HCT116 (cell line): ENCODE results near the gene STRADA. TPM values are rescaled to one million over a fixed set of nuclear protein-coding genes. Genes with fewer than 3 reads are reported as not detected.

Experiments
- ATAC-seq: fragments of 200-7000 bp; cut with Tn5 transposase; 2 replicates; pipeline ENCODE4 v1.9.1; 2020; ENCODE audit warnings: mild to moderate bottlenecking, moderate library complexity
- BruUV-seq: library from RNA; stranded (reverse); fragments of 400-500 nt; replicated peaks from 2 replicates; lab custom pipeline; 2021; lab: Mats Ljungman, UMichigan
- CTCF ChIA-PET: fragments of 300-600 bp; sonication (Branson Sonifier 250); formaldehyde crosslinking; loops from one replicate; lab custom pipeline; 2021; ENCODE audit warnings: antibody characterized with exemption; lab: Charles Lee
- POLR2A ChIA-PET: fragments of 300-600, 350-600 bp; sonication (Branson Sonifier 250); formaldehyde crosslinking; loops from one replicate; lab custom pipeline; 2021; ENCODE audit warnings: antibody characterized with exemption; lab: Charles Lee
- RAD21 ChIA-PET, 2 experiments: fragments of 300-600 bp; sonication (Branson Sonifier 250); formaldehyde crosslinking; loops; one replicate each; lab custom pipeline; 2023; ENCODE audit warnings: low total read pairs in 2 of 2; ENCODE audit not compliant: uncharacterized antibody in 2 of 2, unreplicated experiment in 2 of 2, low non-redundant PET in 1 of 2; lab: Charles Lee
- DNase-seq: peaks from one replicate; pipeline ENCODE4 v3.0.0-alpha.2; 2010; ENCODE audit warnings: low read depth, low spot score
- H2AFZ ChIP-seq: fragments of 200-600 bp; shearing (Covaris generic), sonication (generic); 2 replicates; pipeline ENCODE4 v1.6.1; 2017; ENCODE audit warnings: low read depth, mixed run types, mixed read lengths, antibody characterized with exemption, low read length; ENCODE audit not compliant: poor library complexity, severe bottlenecking
- H3K27ac ChIP-seq: 2 replicates; pipeline ENCODE4 v1.5.1; 2012; ENCODE audit warnings: low read depth, low read length
- H3K27me3 ChIP-seq: fragments of 200-600 bp; sonication (generic); 2 replicates; pipeline ENCODE4 v1.6.1; 2016; ENCODE audit warnings: mixed run types, low read length, mixed read lengths; ENCODE audit not compliant: insufficient read depth
- H3K36me3 ChIP-seq, 2 experiments: fragments of 200-500 bp in 1 of 2; fragments of 200-600 bp in 1 of 2; sonication (Bioruptor generic) in 1 of 2; sonication (generic) in 1 of 2; 2 replicates each; pipeline versions ENCODE4 v1.5.1 to v1.6.1; 2014 to 2016; ENCODE audit warnings: low read length in 2 of 2, inconsistent platforms in 1 of 2, mixed read lengths in 1 of 2, mixed run types in 1 of 2; ENCODE audit not compliant: insufficient read depth in 2 of 2, control insufficient read depth in 1 of 2
- H3K4me1 ChIP-seq, 2 experiments: fragments of 200-600 bp in 1 of 2; sonication (generic) in 1 of 2; 2 replicates each; pipeline versions ENCODE4 v1.5.1 to v1.6.1; 2012 to 2017; ENCODE audit warnings: low read length in 2 of 2, inconsistent platforms in 1 of 2, mild to moderate bottlenecking in 1 of 2, mixed read lengths in 1 of 2, mixed run types in 1 of 2, moderate library complexity in 1 of 2; ENCODE audit not compliant: insufficient read depth in 2 of 2, control insufficient read depth in 1 of 2
- H3K4me2 ChIP-seq: fragments of 200-600 bp; sonication (generic); 2 replicates; pipeline ENCODE4 v1.6.1; 2017; ENCODE audit warnings: mixed run types, low read length, mixed read lengths
- H3K4me3 ChIP-seq, 2 experiments: fragments of 200-600 bp in 1 of 2; sonication (generic) in 1 of 2; replicated peaks in 1 of 2; 2 replicates each; pipeline ENCODE4 v1.5.1; 2011 to 2016; ENCODE audit warnings: low read length in 2 of 2, control low read depth in 1 of 2, low read depth in 1 of 2, mild to moderate bottlenecking in 1 of 2, mixed read lengths in 1 of 2, mixed run types in 1 of 2
- H3K79me2 ChIP-seq: fragments of 200-600 bp; sonication (generic); 2 replicates; pipeline ENCODE4 v1.6.1; 2017; ENCODE audit warnings: mild to moderate bottlenecking, mixed run types, low read length, moderate library complexity, mixed read lengths; ENCODE audit not compliant: insufficient read depth
- H3K9ac ChIP-seq: fragments of 200-600 bp; sonication (generic); 2 replicates; pipeline ENCODE4 v1.6.1; 2016; ENCODE audit warnings: low read length, mixed read lengths
- H3K9me2 ChIP-seq: fragments of 200-600 bp; sonication (generic), shearing (Covaris generic); 2 replicates; pipeline ENCODE4 v1.6.1; 2017; ENCODE audit warnings: mixed run types, mild to moderate bottlenecking, moderate library complexity; ENCODE audit not compliant: insufficient read depth
- H3K9me3 ChIP-seq, 2 experiments: fragments of 200-500 bp in 1 of 2; fragments of 200-600 bp in 1 of 2; sonication (Bioruptor generic) in 1 of 2; sonication (generic) in 1 of 2; 2 replicates each; pipeline ENCODE4 v1.6.1; 2014 to 2017; ENCODE audit warnings: low read length in 2 of 2, mixed read lengths in 2 of 2, inconsistent platforms in 1 of 2, low read depth in 1 of 2, mild to moderate bottlenecking in 1 of 2, mixed run types in 1 of 2, moderate library complexity in 1 of 2; ENCODE audit not compliant: control insufficient read depth in 1 of 2, insufficient read depth in 1 of 2
- H4K20me1 ChIP-seq: fragments of 200-600 bp; sonication (generic), shearing (Covaris generic); 2 replicates; pipeline ENCODE4 v1.6.1; 2017; ENCODE audit warnings: mixed run types, mild to moderate bottlenecking, moderate library complexity; ENCODE audit not compliant: insufficient read depth
- CBX3 ChIP-seq: IDR thresholded peaks from 2 replicates; pipeline ENCODE4 v1.6.1; 2012; ENCODE audit warnings: low read depth
- EGR1 ChIP-seq: IDR thresholded peaks from 2 replicates; pipeline ENCODE4 v1.6.1; 2012; ENCODE audit warnings: low read depth
- ELF1 ChIP-seq: IDR thresholded peaks from 2 replicates; pipeline ENCODE4 v1.6.1; 2012; ENCODE audit warnings: low read depth, borderline replicate concordance
- EZH2 ChIP-seq: fragments of 200-600 bp; sonication (generic); IDR thresholded peaks from 2 replicates; pipeline ENCODE4 v1.6.1; 2017; ENCODE audit warnings: antibody characterized with exemption, mixed run types
- EZH2phosphoT487 ChIP-seq: fragments of 200-600 bp; IDR thresholded peaks from 2 replicates; pipeline ENCODE4 v1.6.1; 2018; ENCODE audit warnings: antibody characterized with exemption, borderline replicate concordance
- FOSL1 ChIP-seq: IDR thresholded peaks from 2 replicates; pipeline ENCODE4 v1.6.1; 2012; ENCODE audit warnings: low read depth
- JUND ChIP-seq: IDR thresholded peaks from 2 replicates; pipeline ENCODE4 v1.6.1; 2012
- POLR2A ChIP-seq: IDR thresholded peaks from 2 replicates; pipeline ENCODE4 v1.7.0; 2011; ENCODE audit warnings: borderline replicate concordance; ENCODE audit not compliant: insufficient read depth, insufficient read length; ENCODE audit errors: extremely low read depth
- RAD21 ChIP-seq: IDR thresholded peaks from 2 replicates; pipeline ENCODE4 v1.6.1; 2012; ENCODE audit warnings: low read depth, mild to moderate bottlenecking
- SP1 ChIP-seq: IDR thresholded peaks from 2 replicates; pipeline ENCODE4 v1.6.1; 2012; ENCODE audit warnings: low read depth
- TCF7L2 ChIP-seq: IDR thresholded peaks from 2 replicates; pipeline ENCODE4 v1.7.0; 2011; ENCODE audit warnings: borderline replicate concordance, inconsistent platforms; ENCODE audit not compliant: insufficient read depth, insufficient read length; ENCODE audit errors: extremely low read depth
- YY1 ChIP-seq: IDR thresholded peaks from 2 replicates; pipeline ENCODE4 v1.6.1; 2011; ENCODE audit warnings: low read length, low read depth, moderate library complexity, mild to moderate bottlenecking; ENCODE audit not compliant: insufficient replicate concordance; ENCODE audit errors: extremely low read depth
- ZFX ChIP-seq: fragments of 450-650 bp; IDR thresholded peaks from 2 replicates; pipeline ENCODE4 v1.6.1; 2017
- ZNF274 ChIP-seq: fragments of 200-500 bp; sonication (Bioruptor generic); IDR thresholded peaks from 2 replicates; pipeline ENCODE4 v1.6.1; 2014; ENCODE audit warnings: mild to moderate bottlenecking, low read depth, low read length, inconsistent platforms
- intact Hi-C: fragments of 100-400 bp; cut with micrococcal nuclease; formaldehyde crosslinking; loops from 2 replicates; pipeline ENCODE4 v1.10.0; 2022
- total RNA-seq: library from RNA; stranded (reverse); gene quantifications from one replicate; pipeline ENCODE4 v1.2.1, GENCODE V29; 2021; ENCODE audit not compliant: unreplicated experiment
- TF ChIP-seq, protein P1 (sequence below), 3 experiments: fragments of 200-600 bp in 1 of 3; sonication (generic) in 1 of 3; IDR thresholded peaks in 2 of 3; conservative IDR thresholded peaks in 1 of 3; 2 replicates each; pipeline ENCODE4 v1.5.1; 2012 to 2017; ENCODE audit warnings: low read depth in 2 of 3, low read length in 2 of 3, antibody characterized with exemption in 1 of 3, borderline replicate concordance in 1 of 3, control low read depth in 1 of 3, mild to moderate bottlenecking in 1 of 3, mixed read lengths in 1 of 3, mixed run types in 1 of 3, moderate library complexity in 1 of 3; ENCODE audit not compliant: insufficient read depth in 1 of 3
- TF ChIP-seq, protein P2 (sequence below): IDR thresholded peaks from 2 replicates; pipeline ENCODE4 v1.6.1; 2012; ENCODE audit warnings: low read depth
- TF ChIP-seq, protein P3 (sequence below): IDR thresholded peaks from 2 replicates; pipeline ENCODE4 v1.6.1; 2012
- TF ChIP-seq, protein P4 (sequence below): IDR thresholded peaks from 2 replicates; pipeline ENCODE4 v1.6.1; 2012

The STRADA gene
- total RNA-seq, 1 experiment from 2014 or later = 38.0 TPM

DNA sequence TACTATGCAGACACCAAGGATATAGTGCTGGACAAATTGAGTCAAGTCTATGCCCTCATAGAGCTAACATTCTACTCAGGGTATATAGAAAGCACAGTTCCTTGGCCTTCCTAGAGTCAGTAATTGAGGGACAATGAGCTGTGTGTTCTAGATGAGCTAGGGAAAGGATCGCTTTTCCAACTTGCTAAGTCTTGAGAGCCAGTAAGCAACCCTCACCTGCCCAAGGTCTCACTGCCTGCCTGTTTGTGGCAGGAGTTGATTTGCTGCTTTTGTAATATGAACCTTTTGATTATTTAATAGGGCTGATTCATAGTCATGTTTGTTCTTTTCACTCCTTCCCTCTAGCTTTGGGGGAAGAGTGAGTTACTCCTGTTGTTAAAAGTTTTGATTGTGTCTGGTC, 38.9 kb upstream of the STRADA start:
- no TSS peak for BruUV-seq
- Histone ChIP-seq H3K9me2 (no peaks in the 10 kb centered on the region), H3K4me3 (no peak overlapping the region), H2AFZ (no peak overlapping the region), H3K9me3 (no peaks in the 10 kb centered on the region), H3K4me2 (peak overlapping the region; percentile 16), H3K27me3 (no peaks in the 10 kb centered on the region), H3K4me1 (peaks cover 27 to 64% of the 10 kb centered on the region in 2 experiments), H4K20me1 (peaks cover 47% of the 10 kb centered on the region; the same call in 1 of the 2 replicates), H3K79me2 (peaks cover 100% of the 10 kb centered on the region), H3K27ac (peak overlapping the region; percentile 34), H3K9ac (no peak overlapping the region), H3K36me3 (peaks cover 17 to 35% of the 10 kb centered on the region in 2 experiments; a peak in 3 of 4 replicates)
- RAD21 ChIA-PET = no interaction called here
- POLR2A ChIA-PET = no interaction called here
- intact Hi-C loops = no loop called here
- no peak for TF ChIP-seq ELF1
- TF ChIP-seq, protein P1, sequence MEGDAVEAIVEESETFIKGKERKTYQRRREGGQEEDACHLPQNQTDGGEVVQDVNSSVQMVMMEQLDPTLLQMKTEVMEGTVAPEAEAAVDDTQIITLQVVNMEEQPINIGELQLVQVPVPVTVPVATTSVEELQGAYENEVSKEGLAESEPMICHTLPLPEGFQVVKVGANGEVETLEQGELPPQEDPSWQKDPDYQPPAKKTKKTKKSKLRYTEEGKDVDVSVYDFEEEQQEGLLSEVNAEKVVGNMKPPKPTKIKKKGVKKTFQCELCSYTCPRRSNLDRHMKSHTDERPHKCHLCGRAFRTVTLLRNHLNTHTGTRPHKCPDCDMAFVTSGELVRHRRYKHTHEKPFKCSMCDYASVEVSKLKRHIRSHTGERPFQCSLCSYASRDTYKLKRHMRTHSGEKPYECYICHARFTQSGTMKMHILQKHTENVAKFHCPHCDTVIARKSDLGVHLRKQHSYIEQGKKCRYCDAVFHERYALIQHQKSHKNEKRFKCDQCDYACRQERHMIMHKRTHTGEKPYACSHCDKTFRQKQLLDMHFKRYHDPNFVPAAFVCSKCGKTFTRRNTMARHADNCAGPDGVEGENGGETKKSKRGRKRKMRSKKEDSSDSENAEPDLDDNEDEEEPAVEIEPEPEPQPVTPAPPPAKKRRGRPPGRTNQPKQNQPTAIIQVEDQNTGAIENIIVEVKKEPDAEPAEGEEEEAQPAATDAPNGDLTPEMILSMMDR (IDR thresholded peaks at IDR 0.05 in 2 of 3, conservative IDR thresholded peaks at IDR 0.05 in 1 of 3; ENCODE audit: borderline replicate concordance in 1 of 3, insufficient read depth in 1 of 3, low read depth in 2 of 3, low read length in 2 of 3) = no peak
- TF ChIP-seq ZFX = no peak
- TF ChIP-seq ZNF274 = no peak
- no peak for TF ChIP-seq EZH2
- TF ChIP-seq TCF7L2 = no peak
- TF ChIP-seq YY1 = no peak
- TF ChIP-seq, protein P2, sequence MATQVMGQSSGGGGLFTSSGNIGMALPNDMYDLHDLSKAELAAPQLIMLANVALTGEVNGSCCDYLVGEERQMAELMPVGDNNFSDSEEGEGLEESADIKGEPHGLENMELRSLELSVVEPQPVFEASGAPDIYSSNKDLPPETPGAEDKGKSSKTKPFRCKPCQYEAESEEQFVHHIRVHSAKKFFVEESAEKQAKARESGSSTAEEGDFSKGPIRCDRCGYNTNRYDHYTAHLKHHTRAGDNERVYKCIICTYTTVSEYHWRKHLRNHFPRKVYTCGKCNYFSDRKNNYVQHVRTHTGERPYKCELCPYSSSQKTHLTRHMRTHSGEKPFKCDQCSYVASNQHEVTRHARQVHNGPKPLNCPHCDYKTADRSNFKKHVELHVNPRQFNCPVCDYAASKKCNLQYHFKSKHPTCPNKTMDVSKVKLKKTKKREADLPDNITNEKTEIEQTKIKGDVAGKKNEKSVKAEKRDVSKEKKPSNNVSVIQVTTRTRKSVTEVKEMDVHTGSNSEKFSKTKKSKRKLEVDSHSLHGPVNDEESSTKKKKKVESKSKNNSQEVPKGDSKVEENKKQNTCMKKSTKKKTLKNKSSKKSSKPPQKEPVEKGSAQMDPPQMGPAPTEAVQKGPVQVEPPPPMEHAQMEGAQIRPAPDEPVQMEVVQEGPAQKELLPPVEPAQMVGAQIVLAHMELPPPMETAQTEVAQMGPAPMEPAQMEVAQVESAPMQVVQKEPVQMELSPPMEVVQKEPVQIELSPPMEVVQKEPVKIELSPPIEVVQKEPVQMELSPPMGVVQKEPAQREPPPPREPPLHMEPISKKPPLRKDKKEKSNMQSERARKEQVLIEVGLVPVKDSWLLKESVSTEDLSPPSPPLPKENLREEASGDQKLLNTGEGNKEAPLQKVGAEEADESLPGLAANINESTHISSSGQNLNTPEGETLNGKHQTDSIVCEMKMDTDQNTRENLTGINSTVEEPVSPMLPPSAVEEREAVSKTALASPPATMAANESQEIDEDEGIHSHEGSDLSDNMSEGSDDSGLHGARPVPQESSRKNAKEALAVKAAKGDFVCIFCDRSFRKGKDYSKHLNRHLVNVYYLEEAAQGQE = no peak
- TF ChIP-seq EGR1 = no peak
- no peak for TF ChIP-seq CBX3
- TF ChIP-seq EZH2phosphoT487 = no peak
- TF ChIP-seq FOSL1 = peak; percentile 48; the same call in 1 of the 2 replicates
- TF ChIP-seq SP1 = peak; percentile 31
- TF ChIP-seq, protein P3, sequence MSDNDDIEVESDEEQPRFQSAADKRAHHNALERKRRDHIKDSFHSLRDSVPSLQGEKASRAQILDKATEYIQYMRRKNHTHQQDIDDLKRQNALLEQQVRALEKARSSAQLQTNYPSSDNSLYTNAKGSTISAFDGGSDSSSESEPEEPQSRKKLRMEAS = no peak
- TF ChIP-seq, protein P4, sequence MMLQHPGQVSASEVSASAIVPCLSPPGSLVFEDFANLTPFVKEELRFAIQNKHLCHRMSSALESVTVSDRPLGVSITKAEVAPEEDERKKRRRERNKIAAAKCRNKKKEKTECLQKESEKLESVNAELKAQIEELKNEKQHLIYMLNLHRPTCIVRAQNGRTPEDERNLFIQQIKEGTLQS = no peak
- TF ChIP-seq JUND = no peak; the same call in 1 of the 2 replicates
- no peak for TF ChIP-seq RAD21
- TF ChIP-seq POLR2A = no peak
- peak; percentile 66 for ATAC-seq
- CTCF ChIA-PET = no interaction called here
- peak; percentile 31 for DNase-seq
